Kidney tubule cell (primary cell): ENCODE measurements around the gene DCTN1.

ENCODE experiments used
- DNase-seq: peaks from one replicate; pipeline ENCODE4 v3.0.0-alpha.2; 2018; ENCODE audit warnings: low spot score

The DCTN1 gene

GRCh38 chr2:74321737-74322136, 58.4 kb downstream of the DCTN1 start:
- no peak for DNase-seq

- DNase-seq, result no peak
These were observed 62.4 kb downstream of the DCTN1 start for GRCh38 chr2:74317701-74318100.

- DNase-seq, result no peak
These were observed 63.4 kb downstream of the DCTN1 start for GRCh38 chr2:74316627-74317295.

GRCh38 chr2:74314107-74314506, 66.0 kb downstream of the DCTN1 start:
- DNase-seq, result no peak

- no peak for DNase-seq
These were observed 66.6 kb downstream of the DCTN1 start for GRCh38 chr2:74313497-74313896.

GRCh38 chr2:74312913-74313312, 67.2 kb downstream of the DCTN1 start:
- no peak for DNase-seq
